ENCODE results near the gene TEX264.

Gene TEX264

DNA sequence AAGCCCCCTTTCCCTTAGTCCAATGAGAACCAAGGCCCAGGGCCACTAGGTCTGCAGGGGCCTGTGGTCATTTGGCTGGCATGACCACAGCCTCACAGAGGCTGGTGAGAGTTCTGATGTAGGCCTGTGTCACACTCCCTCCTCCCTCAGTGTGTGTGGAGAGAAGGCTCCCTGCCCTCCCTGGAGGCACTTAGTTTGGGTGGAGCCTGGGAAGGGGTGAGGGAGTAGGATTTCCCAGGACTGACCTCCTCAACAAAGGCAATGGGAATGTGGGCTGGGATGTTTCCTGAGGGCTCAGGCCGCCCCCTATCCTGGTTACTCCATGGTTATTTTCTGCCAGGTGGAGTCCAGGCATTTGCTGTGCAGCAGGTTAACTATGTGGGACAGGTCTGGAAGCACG lies 7.6 kb downstream of the TEX264 start:
- no peaks in the 10 kb centered on the region for H3K27me3 ChIP-seq (ENCODE audit: control insufficient read depth, insufficient read depth, low read length)
- H3K4me1 ChIP-seq (ENCODE audit: control insufficient read depth, insufficient read depth, low read length) = peaks cover 25% of the 10 kb centered on the region
- peaks cover 8% of the 10 kb centered on the region for H3K36me3 ChIP-seq (ENCODE audit: control insufficient read depth, insufficient read depth, low read length)
- H3K4me3 ChIP-seq (ENCODE audit: low read length) = no peak overlapping the region
- H3K9ac ChIP-seq (ENCODE audit: low read length) = no peak overlapping the region
- no peaks in the 10 kb centered on the region for H3K9me3 ChIP-seq (ENCODE audit: control insufficient read depth, low read length)

GRCh38 chr3:51679318-51679717 lies 8.3 kb downstream of the TEX264 start:
- no peaks in the 10 kb centered on the region for H3K9me3 ChIP-seq (ENCODE audit: control insufficient read depth, low read length)
- H3K27me3 ChIP-seq (ENCODE audit: control insufficient read depth, insufficient read depth, low read length) = no peaks in the 10 kb centered on the region
- peaks cover 25% of the 10 kb centered on the region for H3K4me1 ChIP-seq (ENCODE audit: control insufficient read depth, insufficient read depth, low read length)
- no peak overlapping the region for H3K9ac ChIP-seq (ENCODE audit: low read length)
- peaks cover 8% of the 10 kb centered on the region for H3K36me3 ChIP-seq (ENCODE audit: control insufficient read depth, insufficient read depth, low read length)
- H3K4me3 ChIP-seq (ENCODE audit: low read length) = no peak overlapping the region

GRCh38 chr3:51679777-51680176 lies 8.7 kb downstream of the TEX264 start:
- Histone ChIP-seq H3K27me3 (ENCODE audit: control insufficient read depth, insufficient read depth, low read length) (no peaks in the 10 kb centered on the region), H3K9me3 (ENCODE audit: control insufficient read depth, low read length) (no peaks in the 10 kb centered on the region), H3K4me3 (ENCODE audit: low read length) (no peak overlapping the region), H3K36me3 (ENCODE audit: control insufficient read depth, insufficient read depth, low read length) (peaks cover 8% of the 10 kb centered on the region), H3K4me1 (ENCODE audit: control insufficient read depth, insufficient read depth, low read length) (peaks cover 25% of the 10 kb centered on the region), H3K9ac (ENCODE audit: low read length) (no peak overlapping the region)

GRCh38 chr3:51680196-51680595 lies 9.1 kb downstream of the TEX264 start:
- Histone ChIP-seq H3K9me3 (ENCODE audit: control insufficient read depth, low read length) (no peaks in the 10 kb centered on the region), H3K4me3 (ENCODE audit: low read length) (no peak overlapping the region), H3K27me3 (ENCODE audit: control insufficient read depth, insufficient read depth, low read length) (no peaks in the 10 kb centered on the region), H3K9ac (ENCODE audit: low read length) (no peak overlapping the region), H3K4me1 (ENCODE audit: control insufficient read depth, insufficient read depth, low read length) (peaks cover 25% of the 10 kb centered on the region), H3K36me3 (ENCODE audit: control insufficient read depth, insufficient read depth, low read length) (peaks cover 8% of the 10 kb centered on the region)

DNA sequence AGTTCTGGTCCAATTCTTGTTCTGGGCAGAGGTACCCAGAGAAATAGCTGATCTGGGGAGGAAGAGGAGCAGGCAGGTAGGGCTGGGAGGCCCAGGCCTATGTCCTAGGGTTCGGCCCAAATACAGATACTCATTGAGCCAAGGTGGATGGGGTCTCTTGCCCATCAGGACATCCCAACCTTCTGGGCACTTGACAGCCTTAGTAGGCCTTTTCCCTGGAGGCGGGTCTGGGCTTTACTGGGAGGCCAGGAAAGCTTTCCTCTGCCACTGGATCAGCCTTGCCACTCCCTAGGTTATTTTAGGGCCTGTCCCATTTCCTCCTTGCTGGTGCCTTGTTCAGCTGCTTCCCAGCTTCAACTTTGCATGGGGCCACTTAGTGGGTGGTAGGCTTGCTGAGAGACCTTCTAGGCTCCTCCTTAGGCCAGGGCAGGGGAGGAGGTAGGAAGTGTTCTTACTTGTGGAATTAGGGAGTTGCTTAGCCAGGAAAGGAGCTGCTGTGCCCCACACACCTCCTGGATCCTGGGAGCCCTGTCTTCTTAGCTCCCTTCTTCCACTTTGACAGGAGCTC lies 9.7 kb downstream of the TEX264 start:
- peaks cover 28% of the 10 kb centered on the region for H3K4me1 ChIP-seq (ENCODE audit: control insufficient read depth, insufficient read depth, low read length)

GRCh38 chr3:51681453-51681852 lies 10.4 kb downstream of the TEX264 start:
- Histone ChIP-seq H3K36me3 (ENCODE audit: control insufficient read depth, insufficient read depth, low read length) (peaks cover 11% of the 10 kb centered on the region), H3K27me3 (ENCODE audit: control insufficient read depth, insufficient read depth, low read length) (no peaks in the 10 kb centered on the region), H3K4me3 (ENCODE audit: low read length) (no peak overlapping the region), H3K9ac (ENCODE audit: low read length) (no peak overlapping the region), H3K9me3 (ENCODE audit: control insufficient read depth, low read length) (no peaks in the 10 kb centered on the region), H3K4me1 (ENCODE audit: control insufficient read depth, insufficient read depth, low read length) (peaks cover 35% of the 10 kb centered on the region)

More for the DNA sequence above, 9.7 kb downstream of the TEX264 start:
- no peak overlapping the region for H3K4me3 ChIP-seq (ENCODE audit: low read length)
- H3K9me3 ChIP-seq (ENCODE audit: control insufficient read depth, low read length) = no peaks in the 10 kb centered on the region
- no peak overlapping the region for H3K9ac ChIP-seq (ENCODE audit: low read length)
- peaks cover 9% of the 10 kb centered on the region for H3K36me3 ChIP-seq (ENCODE audit: control insufficient read depth, insufficient read depth, low read length)
- no peaks in the 10 kb centered on the region for H3K27me3 ChIP-seq (ENCODE audit: control insufficient read depth, insufficient read depth, low read length)

DNA sequence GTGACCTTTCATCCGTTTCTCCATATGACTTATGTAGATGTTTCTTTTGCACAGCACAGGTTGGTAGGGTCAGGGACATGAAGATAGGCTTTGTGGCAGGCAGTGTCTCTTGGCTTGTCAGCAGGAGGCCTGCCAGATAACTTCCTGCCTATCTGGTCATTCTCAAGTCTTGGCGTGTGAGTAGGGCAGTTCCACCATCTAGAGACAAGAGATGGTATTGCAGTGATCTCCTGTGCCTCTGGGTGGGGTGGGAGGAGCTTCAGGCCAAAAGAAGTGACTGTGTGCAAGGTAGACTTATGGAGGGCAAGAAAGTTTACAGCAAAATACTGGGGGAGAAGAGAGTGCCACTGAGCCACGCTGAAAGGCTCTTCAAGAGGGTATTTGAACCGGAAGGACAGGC lies 11.0 kb downstream of the TEX264 start:
- H3K36me3 ChIP-seq (ENCODE audit: control insufficient read depth, insufficient read depth, low read length) = peaks cover 11% of the 10 kb centered on the region
- peaks cover 41% of the 10 kb centered on the region for H3K4me1 ChIP-seq (ENCODE audit: control insufficient read depth, insufficient read depth, low read length)
- no peak overlapping the region for H3K9ac ChIP-seq (ENCODE audit: low read length)
- no peaks in the 10 kb centered on the region for H3K9me3 ChIP-seq (ENCODE audit: control insufficient read depth, low read length)
- H3K4me3 ChIP-seq (ENCODE audit: low read length) = no peak overlapping the region
- H3K27me3 ChIP-seq (ENCODE audit: control insufficient read depth, insufficient read depth, low read length) = no peaks in the 10 kb centered on the region

DNA sequence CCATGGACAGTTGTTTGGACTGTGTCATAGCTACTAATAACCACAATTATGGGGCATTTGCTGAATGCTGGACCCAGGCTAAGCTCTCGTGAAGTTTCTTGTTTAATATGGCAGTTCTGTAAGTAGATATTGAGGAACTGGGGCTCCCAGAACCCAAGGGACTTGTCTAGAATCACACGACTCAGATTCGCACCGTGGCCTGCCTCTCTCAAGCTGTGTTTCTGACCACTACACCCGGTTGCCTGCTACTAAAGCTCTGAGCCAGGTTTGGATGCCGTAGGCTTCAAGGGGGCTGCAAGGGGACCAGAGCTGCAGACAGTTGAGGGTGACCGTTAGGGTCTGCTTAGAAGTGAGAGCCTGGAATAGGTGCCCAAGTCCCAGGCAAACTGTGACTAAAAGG lies 11.5 kb downstream of the TEX264 start:
- Histone ChIP-seq H3K9me3 (ENCODE audit: control insufficient read depth, low read length) (no peaks in the 10 kb centered on the region), H3K4me3 (ENCODE audit: low read length) (no peak overlapping the region), H3K4me1 (ENCODE audit: control insufficient read depth, insufficient read depth, low read length) (peaks cover 43% of the 10 kb centered on the region), H3K27me3 (ENCODE audit: control insufficient read depth, insufficient read depth, low read length) (no peaks in the 10 kb centered on the region), H3K36me3 (ENCODE audit: control insufficient read depth, insufficient read depth, low read length) (peaks cover 11% of the 10 kb centered on the region), H3K9ac (ENCODE audit: low read length) (no peak overlapping the region)

- H3K27me3 ChIP-seq (ENCODE audit: control insufficient read depth, insufficient read depth, low read length) = no peaks in the 10 kb centered on the region
- no peak overlapping the region for H3K4me3 ChIP-seq (ENCODE audit: low read length)
- no peaks in the 10 kb centered on the region for H3K9me3 ChIP-seq (ENCODE audit: control insufficient read depth, low read length)
- peaks cover 11% of the 10 kb centered on the region for H3K36me3 ChIP-seq (ENCODE audit: control insufficient read depth, insufficient read depth, low read length)
- no peak overlapping the region for H3K9ac ChIP-seq (ENCODE audit: low read length)
- H3K4me1 ChIP-seq (ENCODE audit: control insufficient read depth, insufficient read depth, low read length) = peaks cover 43% of the 10 kb centered on the region
Observed at GRCh38 chr3:51683566-51683965, 12.5 kb downstream of the TEX264 start.

DNA sequence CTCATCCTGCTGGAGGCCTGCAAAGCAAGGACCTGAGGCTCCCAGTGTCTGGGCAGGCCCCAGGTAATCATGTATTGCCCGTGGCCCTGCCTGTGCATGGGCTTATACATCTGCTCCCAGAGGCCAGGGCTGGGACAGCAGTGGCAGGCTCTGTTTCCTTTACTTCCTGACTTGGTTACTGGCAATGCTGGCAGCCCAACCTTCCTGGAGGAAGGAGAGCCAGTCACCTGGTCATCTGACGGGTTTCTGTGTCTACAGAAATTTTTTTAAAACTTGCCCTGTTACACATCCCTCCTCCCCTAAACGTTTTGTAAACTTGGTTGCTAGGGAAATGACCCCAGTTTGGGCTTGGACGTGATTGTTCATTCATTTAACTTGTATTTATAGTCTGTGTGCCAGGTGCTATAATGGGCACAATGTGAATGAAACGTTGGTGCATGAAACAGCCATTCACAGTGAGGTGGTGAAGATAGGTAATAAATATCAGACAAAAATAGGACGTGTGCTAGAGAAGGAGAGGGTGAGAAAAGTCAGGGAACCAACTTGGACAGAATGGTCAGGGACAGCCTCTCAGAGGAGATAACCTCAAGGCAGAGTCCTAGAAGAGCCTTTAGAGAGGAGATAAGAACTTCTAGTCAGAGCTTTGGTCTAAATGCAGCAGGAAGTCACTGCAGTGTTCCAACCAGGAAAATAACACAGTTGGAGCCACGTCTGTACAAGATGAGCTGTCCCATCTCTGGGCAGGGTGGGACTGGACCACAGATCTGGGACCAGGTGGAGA lies 14.1 kb downstream of the TEX264 start:
- Histone ChIP-seq H3K9me3 (ENCODE audit: control insufficient read depth, low read length) (no peaks in the 10 kb centered on the region), H3K9ac (ENCODE audit: low read length) (no peak overlapping the region), H3K36me3 (ENCODE audit: control insufficient read depth, insufficient read depth, low read length) (peaks cover 3% of the 10 kb centered on the region), H3K4me3 (ENCODE audit: low read length) (no peak overlapping the region), H3K27me3 (ENCODE audit: control insufficient read depth, insufficient read depth, low read length) (no peaks in the 10 kb centered on the region), H3K4me1 (ENCODE audit: control insufficient read depth, insufficient read depth, low read length) (peaks cover 41% of the 10 kb centered on the region)

- no peak overlapping the region for H3K9ac ChIP-seq (ENCODE audit: low read length)
- H3K36me3 ChIP-seq (ENCODE audit: control insufficient read depth, insufficient read depth, low read length) = peaks cover 3% of the 10 kb centered on the region
- peaks cover 32% of the 10 kb centered on the region for H3K4me1 ChIP-seq (ENCODE audit: control insufficient read depth, insufficient read depth, low read length)
- H3K9me3 ChIP-seq (ENCODE audit: control insufficient read depth, low read length) = no peaks in the 10 kb centered on the region
- H3K4me3 ChIP-seq (ENCODE audit: low read length) = no peak overlapping the region
- H3K27me3 ChIP-seq (ENCODE audit: control insufficient read depth, insufficient read depth, low read length) = no peaks in the 10 kb centered on the region
Observed at GRCh38 chr3:51686056-51686455, 15.0 kb downstream of the TEX264 start.

DNA sequence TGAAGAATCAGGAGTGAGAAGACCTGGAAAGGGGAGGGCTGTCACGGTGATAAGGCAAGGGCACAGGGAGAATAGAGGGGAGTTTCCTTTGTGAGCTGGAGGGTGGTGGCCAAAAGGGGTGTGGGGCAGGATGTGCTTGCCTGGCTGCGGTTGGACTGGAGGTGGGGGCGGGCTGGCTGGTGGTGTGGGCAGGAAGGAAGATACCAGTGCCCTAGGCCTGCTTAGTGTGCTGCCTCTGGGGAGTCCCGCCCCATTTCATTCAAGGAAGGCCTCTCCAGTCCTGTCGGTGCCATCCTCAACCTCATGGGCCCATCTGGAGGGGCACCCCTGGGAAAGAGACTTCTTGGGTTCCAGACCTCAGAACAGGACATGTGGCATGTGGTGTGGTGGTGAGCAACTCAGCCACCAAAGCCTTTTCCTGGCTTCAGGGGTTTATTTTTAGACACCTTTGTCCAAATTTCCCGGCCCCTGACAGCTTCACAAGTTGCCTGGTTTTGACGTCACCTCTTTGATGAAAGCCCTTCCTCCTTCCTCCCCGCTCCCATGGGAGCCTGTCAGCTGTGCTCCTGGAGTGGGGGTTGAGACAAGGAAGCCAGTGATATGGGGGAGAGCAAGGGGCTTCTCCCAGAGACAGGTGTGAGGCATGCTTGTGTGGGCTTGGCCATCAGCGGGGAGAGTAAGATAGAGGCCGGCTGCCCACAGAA lies 15.6 kb downstream of the TEX264 start:
- H3K36me3 ChIP-seq (ENCODE audit: control insufficient read depth, insufficient read depth, low read length) = peaks cover 3% of the 10 kb centered on the region
- no peaks in the 10 kb centered on the region for H3K9me3 ChIP-seq (ENCODE audit: control insufficient read depth, low read length)
- peaks cover 26% of the 10 kb centered on the region for H3K4me1 ChIP-seq (ENCODE audit: control insufficient read depth, insufficient read depth, low read length)
- H3K4me3 ChIP-seq (ENCODE audit: low read length) = no peak overlapping the region
- H3K27me3 ChIP-seq (ENCODE audit: control insufficient read depth, insufficient read depth, low read length) = no peaks in the 10 kb centered on the region
- H3K9ac ChIP-seq (ENCODE audit: low read length) = no peak overlapping the region
